H4 (cell line): Measurements from ENCODE around the gene CLMN. TPM values are rescaled to one million over a fixed set of nuclear protein-coding genes. Genes with fewer than 3 reads are reported as not detected.

Experiments
- DNase-seq: peaks from one replicate; pipeline ENCODE4 v3.0.0-alpha.2; 2015; ENCODE audit warnings: low spot score
- total RNA-seq: library from RNA; depleted of rRNA; stranded (reverse); fragments of >200 nt; shearing (Covaris generic); gene quantifications from 2 replicates; pipeline ENCODE4 v1.2.3, GENCODE V29; 2014

The CLMN gene
- total RNA-seq, 1 experiment from 2014 or later, result 4.5 TPM

DNA sequence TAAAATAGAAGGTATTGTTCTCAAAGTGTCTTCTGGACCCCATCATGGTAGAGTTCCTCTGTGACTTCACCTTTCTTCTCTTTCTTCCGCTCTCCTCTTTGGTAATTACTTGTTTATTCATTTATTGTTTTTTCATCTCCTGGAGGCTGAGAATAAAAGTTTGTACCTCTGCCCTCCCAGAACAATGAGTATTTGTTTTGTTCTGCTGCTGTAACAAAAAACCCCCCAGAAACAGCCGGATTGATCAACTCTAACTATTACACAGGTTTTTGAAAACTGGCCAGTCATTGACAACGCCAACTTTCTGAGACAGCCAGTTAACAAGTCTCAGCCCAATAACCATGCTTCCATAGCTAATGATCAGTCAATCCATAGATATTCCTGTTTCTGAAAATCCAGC lies 154.2 kb downstream of the CLMN start:
- DNase-seq, result no peak

DNA sequence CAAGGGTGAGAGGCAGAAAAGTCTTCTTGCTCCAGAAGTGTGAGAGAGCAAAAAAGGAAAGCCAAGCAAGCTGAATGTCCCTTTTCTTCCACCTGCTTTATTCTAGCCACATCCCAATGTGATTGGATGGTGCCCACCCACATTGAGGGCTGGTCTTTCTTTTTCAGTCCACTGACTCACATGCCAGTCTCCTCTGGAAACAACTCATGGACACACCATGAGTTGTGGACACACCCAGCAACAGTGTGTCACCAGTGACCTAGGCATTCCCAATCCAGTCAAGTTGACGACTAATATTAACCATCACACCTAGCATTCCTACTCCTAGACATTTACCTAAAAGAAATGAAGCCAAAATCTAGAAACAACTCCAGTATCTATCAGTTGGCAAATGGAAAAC lies 155.2 kb downstream of the CLMN start:
- DNase-seq, result no peak

DNA sequence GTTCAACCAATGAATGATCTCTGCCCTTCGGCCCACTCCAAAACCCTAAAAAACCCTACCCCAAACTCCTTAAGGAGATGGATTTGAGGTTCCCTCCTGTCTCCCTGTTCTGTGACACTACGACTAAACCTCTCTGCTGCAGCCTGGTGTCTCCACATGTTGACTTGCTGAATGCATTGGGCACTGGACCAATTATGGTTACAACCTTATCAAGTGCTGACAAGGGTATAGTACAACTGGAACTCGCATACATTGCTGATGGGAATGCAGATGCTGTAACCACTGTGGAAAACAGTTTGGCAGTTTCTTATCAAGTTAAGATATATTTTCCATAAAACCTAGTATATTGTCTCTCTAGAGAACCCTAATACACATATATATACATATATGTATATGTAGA lies 156.0 kb downstream of the CLMN start:
- DNase-seq, result no peak

DNA sequence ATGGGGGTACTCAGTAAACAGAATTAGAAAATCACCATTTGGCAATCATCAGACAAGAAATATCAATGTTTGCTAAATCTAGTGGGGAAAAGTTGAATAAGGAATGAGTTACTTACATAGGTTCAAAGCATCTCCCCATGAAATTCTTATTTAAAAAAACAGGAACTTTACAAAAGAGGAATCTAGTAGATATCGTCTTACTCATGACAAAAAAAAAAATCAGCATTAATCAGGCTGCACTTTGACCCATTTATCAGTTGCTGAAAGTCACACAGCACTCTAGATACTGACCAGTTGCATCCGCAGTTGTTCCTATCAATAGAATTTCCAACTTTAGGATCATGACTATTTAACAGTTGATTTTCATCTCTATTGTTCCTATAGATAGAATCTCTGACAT lies 156.6 kb downstream of the CLMN start:
- DNase-seq, result no peak

DNA sequence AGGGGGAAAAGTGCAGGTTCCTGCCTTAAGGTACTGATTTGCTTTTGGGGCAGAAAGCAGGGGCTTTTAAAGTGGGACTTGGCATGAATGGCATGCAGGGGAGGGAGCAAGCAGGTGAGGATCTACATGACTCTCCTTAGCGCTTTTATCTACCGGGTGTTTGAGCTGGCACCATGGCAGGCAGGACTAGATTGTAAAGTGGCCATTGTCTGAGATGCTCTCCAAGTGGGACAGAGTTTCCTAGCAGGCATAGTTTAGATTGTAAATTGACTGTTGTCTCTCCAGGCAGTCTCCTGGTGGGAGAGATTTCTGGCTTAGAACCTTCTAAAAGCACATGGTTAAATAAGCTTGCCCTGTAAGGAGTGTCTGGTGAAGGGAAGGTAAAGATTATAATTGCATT lies 157.1 kb downstream of the CLMN start:
- DNase-seq, result no peak

DNA sequence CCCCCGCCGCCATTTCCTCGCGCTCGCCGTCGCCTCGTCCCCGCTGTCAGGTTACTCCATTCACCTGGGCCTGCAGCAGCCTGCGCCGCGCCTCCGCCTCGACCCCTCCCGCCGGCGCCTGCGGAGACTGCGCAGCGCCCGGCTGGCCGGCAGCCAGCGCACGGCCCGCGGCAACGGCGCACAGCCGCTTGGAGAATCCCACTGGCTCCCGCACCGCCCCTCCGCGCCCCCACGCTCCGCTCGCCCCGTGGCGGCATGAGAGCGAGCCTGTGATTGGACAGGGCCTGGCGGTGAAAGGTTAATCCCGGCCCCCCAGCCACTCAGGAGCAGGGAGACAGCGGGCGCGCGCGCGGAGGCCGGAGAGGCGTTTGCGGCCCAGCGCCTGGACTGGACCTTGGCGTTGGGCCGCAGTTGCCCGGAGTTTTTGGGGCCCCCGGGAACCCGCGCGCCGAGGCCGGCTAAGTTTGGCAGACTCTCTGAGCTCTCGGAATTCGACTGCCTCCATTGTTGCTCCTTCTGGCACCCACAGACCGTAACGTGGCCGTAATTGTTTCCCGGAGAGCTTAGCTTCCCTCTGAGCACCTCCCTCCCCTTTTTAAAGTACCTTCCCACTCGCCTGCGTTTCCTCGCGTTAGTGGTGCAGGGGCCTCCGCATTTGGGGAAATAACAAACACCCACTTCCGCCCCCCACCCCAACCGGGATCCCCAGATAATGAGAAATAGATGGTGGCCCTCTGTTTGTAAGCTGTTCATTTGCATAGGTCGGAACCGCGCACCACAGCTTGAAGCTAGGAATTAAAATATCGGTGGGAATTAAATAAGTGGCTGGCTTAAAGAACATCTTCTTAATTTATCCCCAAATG lies 162.2 kb downstream of the CLMN start, which contains the start of gene DICER1:
Gene DICER1, minus strand, starts transcription at position 203 of the 863 bp plus-strand sequence. CDS start 24,071 bp downstream, outside the sequence.
- peak; percentile 92 for DNase-seq

DNA sequence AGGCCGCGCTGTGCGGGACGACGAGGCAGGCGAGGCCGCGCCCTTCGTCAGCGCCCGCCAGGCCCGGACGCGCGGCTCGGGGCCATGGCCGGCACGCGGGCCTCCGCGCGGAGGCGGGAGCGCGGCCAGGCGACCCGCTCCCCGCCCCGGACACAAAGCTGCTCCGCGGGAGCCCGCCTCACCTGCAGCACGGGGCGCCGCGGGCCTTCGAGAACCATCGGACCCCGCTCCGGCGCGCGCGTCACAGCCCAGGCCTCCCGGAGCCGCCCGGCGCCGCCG lies 162.7 kb downstream of the CLMN start:
- DNase-seq, result no peak

DNA sequence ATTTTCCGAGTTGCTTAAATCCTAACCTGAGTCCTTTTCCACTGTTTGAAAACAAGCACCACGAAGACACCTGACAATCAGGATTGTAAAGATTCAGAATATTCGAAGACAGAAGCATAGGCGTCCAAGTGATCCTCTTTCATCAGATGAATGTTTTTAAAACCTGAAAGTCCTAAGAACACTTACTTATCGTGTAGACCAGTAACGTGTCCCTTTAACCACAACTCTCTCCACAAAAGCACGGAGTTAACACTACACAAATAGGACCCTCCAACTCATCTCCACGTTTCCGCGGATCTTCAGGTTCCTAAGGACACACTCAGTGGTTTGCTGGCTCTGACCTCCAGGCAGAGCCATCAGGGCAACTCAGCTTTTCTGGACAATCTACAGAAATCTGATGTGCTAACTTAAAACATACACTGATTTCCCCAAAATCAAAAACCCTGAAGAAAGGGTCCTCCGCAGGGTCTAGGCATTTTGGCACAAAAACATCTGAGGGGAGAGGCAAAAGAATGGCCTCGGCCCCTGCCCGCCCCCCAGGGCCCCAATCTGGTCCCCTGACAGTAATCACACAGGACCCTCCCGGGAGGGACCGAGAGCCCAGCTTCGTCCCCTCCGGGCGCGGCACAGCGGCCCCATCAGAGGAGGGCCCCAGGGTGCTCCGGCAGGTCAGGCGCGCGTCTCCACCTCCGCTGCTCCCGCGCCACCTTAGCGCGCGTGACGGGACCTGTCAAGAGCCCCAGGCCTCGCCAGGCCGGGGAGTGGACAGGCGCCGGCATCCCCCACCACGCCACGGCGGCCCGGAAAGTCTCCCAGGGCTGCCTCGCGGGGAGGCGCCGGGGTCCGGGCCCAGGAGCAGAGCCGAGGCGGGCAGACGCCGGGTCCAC lies 163.3 kb downstream of the CLMN start:
- DNase-seq, result no peak

DNA sequence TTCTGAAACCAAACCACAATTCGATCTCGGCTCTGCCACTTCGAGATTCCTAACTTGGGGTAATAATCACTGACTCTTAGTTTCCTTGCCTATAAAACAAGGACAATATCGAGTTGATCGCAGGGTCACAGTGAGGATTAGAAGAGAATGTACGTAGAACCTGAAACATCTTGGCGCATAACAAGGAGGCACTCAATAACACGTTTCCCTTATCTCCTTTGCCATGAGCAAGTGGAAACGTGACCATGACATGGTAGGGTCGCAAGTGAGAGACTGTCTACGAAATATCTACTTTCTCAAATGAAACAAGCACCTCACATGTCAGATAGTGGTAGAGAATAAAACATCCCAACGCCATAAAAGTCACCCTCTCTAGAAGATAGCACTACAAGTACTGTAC lies 164.7 kb downstream of the CLMN start:
- no peak for DNase-seq

DNA sequence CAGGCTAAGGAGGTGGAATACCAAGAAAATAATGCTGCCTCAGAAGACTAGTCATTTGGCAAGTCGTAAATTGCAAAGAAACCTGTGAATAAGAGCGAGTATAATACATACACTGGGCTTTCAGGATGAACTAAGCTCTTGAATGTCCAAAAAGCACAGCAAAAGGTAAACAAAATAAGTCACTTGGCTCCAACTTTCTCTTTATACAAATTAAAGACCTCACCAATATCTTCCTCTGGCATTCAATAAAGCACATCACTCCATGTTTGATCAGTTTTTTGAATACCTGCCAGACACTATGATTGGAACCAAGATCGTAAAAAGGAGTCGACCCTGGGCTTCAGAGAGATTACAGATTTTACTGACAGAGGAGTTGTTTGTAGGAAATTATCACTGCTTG lies 165.8 kb downstream of the CLMN start:
- no peak for DNase-seq

DNA sequence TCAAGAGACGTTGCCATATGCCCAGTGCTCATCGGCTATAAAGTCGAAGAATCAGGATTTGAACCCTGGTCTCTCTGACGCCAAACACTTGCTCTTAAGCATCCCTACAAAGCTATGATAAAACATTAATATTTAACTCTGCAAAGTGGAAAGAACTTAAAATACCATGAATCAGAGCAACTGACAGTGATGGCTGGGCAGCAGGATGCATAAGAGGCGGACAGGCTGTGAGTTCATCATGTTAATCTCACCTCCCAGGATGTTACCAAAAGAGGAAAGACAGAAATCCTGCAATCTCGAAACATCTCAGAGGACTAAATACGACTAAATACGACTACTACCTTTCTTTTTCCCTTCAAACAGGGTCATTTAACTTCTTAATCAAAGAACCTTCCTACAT lies 168.1 kb downstream of the CLMN start:
- DNase-seq, result no peak

GRCh38 chr14:95150910-95151309 lies 168.8 kb downstream of the CLMN start:
- no peak for DNase-seq

GRCh38 chr14:95149441-95149840 lies 170.3 kb downstream of the CLMN start:
- DNase-seq, result no peak

DNA sequence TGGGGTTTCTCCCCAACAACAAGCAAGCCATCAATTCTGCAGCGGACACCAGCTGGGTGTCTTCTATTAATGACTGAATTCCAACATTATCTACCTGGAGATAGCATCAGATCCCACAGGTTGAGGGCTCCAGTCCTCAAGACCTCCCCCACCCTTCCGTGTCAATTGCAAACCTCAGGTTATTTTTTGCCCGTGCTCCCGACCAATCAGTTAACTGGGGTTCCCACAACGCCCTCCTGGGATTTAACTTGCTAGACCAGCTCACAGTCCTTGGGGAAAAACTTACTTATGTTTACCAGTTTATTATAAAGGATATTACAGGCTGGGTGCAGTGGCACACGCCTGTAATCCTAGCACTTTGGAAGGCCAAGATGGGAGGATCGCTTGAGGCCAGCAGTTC lies 172.1 kb downstream of the CLMN start:
- no peak for DNase-seq

DNA sequence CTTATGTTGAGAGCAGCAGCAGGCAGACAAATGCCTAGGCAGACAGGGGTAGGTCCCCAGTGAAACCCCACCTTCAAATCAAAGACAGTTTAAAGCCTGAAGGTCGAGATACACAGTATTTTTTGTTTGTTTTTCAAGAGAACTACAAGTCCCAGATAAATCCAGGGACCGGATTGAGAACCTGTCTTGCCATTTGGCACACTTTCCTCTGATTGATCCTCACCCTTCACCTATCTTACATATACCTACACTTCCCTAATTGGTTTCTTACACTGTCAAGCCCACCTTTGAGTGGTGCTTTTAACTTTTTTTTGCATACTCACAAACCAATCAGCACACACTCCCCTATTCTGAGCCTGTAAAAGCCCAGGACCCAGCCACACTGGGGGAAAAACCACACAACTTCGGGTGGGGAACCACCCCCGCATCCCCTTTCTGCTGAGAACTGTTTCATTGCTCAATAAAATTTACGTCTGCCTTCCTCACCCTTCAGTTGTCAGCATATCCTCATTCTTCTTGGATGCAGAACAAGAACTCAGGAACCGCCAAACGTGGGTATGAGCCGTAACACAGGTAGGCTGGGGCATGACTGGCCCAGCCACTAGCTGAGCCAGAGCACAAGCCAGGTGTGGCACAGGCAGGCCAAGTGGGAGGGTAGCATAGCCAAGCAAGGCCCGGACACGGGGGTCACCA lies 173.5 kb downstream of the CLMN start:
- DNase-seq, result no peak

DNA sequence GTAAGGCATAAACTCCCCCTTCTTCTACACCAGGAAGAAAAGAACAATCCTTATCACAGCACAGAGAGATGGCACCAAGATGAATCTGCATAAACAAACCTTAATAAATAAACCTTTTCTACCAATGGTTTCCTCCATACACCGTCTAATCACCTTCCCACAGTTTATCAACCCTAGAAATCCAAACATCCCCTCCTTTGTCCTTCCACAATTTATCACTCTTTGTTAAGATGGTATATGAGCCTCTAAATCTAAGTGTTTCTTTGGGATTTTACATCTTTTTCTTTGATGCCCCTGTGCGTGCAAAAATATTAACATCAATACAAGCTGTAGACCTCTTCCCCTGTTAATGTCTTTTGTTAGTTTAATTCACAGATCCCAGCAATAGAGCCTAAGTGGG lies 174.9 kb downstream of the CLMN start:
- DNase-seq, result no peak

DNA sequence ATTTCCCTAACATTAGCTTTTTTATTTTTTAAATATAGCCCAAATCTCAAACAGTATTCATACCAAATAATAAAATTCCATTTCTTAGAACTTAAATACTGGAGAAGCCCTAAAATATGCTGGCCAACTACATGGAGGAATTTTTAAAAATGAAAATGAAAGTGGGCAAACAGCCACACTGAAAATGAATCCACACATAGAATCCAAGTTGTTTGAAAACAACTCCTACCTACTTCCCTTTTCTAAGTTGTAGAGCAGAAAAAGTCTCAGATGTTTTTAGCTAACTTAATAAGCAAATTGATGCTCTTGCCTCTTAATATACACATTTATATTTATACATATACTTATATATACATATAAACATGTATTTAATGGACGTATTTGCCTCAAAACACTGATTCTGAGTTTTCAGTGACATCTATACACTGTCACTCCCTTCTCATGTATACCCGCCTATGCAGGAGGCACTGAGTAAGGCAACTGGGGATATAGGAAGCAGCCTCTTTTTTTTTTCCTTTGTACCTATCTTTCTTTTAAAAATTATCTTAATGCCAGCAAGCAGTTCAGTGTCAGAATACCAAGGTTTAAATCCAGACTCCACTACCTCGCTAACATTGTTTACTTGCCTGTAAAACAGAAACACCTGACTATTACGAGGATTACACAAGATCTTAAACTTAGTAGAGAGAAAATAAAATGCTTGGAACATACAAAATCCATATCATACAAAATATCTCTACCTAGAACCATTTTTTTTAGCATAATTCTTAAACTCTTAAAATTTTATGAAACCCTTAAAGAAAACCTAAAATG lies 175.7 kb downstream of the CLMN start:
- DNase-seq, result no peak

GRCh38 chr14:95142208-95142607 lies 177.5 kb downstream of the CLMN start:
- DNase-seq, result no peak

GRCh38 chr14:95141684-95142083 lies 178.0 kb downstream of the CLMN start:
- no peak for DNase-seq

DNA sequence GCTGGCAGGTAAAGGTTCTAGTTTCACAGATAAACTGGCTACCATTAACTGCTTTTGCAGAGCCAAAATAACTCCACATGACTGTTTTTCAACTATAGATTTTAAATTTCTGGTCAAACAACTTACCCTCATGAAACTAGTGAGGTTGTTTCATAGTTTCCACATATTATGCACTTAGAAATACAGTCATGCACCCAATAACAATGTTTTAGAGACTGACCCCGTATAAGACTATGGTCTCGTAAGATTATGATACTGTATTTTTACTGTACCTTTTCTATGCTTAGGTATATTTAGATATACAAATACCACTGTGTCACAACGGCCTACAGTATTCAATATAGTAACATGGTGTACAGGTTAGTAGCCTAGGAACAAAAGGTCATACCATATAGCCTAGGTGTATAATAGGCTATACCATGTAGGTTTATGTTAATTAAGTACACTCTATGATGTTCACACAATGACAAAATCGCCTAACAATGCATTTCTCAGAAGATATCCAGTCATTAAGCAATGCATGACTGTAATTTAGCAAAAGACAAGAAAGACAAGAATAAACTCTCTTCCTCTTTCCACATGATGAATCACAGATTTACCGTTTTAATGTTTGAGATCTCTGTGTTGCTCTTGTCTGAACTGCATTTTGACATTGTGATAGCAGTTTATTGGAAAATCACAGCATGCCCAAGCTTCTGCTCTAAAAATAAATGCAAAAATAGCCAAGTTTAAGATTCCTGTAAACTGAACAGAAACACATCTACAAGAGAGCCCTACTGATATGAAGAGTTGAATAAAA lies 179.4 kb downstream of the CLMN start:
- DNase-seq, result no peak

DNA sequence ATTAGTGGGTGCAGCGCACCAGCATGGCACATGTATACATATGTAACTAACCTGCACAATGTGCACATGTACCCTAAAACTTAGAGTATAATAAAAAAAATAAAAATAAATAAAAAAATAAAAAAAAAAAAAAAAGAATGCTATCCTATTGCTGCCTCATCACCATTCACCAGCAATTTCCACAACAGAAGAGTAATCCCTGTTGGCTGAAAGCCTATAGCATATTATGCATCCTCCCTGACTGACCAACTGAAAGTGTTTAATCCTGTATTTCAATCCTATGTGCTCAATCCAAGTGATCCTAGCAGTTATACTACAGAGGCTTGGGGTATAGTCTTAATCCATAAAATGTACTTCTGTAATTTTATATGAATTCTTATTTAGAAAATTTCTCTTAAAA lies 180.8 kb downstream of the CLMN start:
- no peak for DNase-seq
